BJ (cell line): Measurements from ENCODE around the gene NUTM2D. TPM values are rescaled to one million over a fixed set of nuclear protein-coding genes. Genes with fewer than 3 reads are reported as not detected.
A peak's percentile ranks its signal among the peaks of the same experiment; 100 is the strongest.
"Not testable (repeated sequence)": the region's sequence is repeated elsewhere in the genome, so short reads cannot be mapped to it uniquely, and the experiment has no call there.

Experiments
- CTCF ChIA-PET: fragments of 350-600 bp; formaldehyde crosslinking; extraction: SDS; loops from one replicate; lab custom pipeline; 2021; ENCODE audit warnings: antibody characterized with exemption, inconsistent platforms; lab: Yijun Ruan, JAX
- POLR2A ChIA-PET: fragments of 300-600 bp; sonication (Branson Sonifier 250); formaldehyde crosslinking; extraction: SDS; loops from one replicate; lab custom pipeline; 2021; ENCODE audit warnings: antibody characterized with exemption; lab: Charles Lee
- DNase-seq: peaks from one replicate; pipeline ENCODE4 v3.0.0-alpha.2; 2011; ENCODE audit warnings: low read depth
- H3K27me3 ChIP-seq: 2 replicates; pipeline ENCODE4 v1.6.0; 2011; ENCODE audit warnings: low read length; ENCODE audit not compliant: control insufficient read depth, insufficient read depth
- H3K36me3 ChIP-seq: 2 replicates; pipeline ENCODE4 v1.5.1; 2011; ENCODE audit warnings: low read length; ENCODE audit not compliant: control insufficient read depth, insufficient read depth
- H3K4me3 ChIP-seq: 2 replicates; pipeline ENCODE4 v1.5.1; 2011; ENCODE audit warnings: low read depth, mild to moderate bottlenecking, control low read depth, low read length
- polyA minus RNA-seq: library from RNA; depleted of rRNA, polyadenylated mRNA; stranded (reverse); fragments of >200 nt; gene quantifications from 2 replicates; pipeline ENCODE4 v1.2.3, GENCODE V29; 2011; rRNA and poly(A)+ RNA removed
- polyA plus RNA-seq: library from polyadenylated mRNA; depleted of rRNA; stranded (reverse); fragments of >200 nt; gene quantifications from 2 replicates; pipeline ENCODE4 v1.2.3, GENCODE V29; 2011; rRNA removed

The NUTM2D gene, protein sequence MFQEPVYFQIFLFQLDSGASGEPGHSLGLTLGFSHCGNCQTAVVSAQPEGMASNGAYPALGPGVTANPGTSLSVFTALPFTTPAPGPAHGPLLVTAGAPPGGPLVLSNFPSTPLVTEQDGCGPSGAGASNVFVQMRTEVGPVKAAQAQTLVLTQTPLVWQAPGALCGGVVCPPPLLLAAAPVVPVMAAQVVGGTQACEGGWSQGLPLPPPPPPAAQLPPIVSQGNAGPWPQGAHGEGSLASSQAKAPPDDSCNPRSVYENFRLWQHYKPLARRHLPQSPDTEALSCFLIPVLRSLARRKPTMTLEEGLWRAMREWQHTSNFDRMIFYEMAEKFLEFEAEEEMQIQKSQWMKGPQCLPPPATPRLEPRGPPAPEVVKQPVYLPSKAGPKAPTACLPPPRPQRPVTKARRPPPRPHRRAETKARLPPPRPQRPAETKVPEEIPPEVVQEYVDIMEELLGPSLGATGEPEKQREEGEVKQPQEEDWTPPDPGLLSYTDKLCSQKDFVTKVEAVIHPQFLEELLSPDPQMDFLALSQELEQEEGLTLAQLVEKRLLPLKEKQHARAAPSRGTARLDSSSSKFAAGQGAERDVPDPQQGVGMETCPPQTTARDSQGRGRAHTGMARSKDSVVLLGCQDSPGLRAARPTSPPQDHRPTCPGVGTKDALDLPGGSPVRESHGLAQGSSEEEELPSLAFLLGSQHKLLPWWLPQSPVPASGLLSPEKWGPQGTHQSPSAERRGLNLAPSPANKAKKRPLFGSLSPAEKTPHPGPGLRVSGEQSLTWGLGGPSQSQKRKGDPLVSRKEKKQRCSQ
- polyA plus RNA-seq, result 2.1 and 2.8 TPM in 2 replicates
- polyA minus RNA-seq, result 1.0 and 1.9 TPM in 2 replicates

DNA sequence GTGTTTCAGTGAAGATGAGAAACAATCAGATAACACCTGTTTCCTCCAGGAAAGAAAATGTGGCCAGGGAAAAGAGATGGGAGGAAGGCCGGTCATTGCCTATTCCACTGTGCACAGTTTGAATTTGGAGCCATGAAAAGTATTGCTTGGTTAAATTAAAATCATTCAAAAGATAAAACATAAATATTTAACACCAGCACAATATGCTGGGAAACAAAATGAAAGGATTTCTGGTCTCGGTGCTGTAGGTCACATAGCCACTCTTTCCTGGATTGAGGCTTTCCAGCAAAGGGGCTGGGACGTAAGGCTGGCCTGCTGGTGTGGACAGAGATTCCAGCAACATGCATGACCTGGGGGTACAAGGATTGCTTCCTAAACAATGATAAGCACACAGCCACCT is at the start of gene NUTM2D:
NUTM2D (plus strand) TSS at position 301 of the 400 bp plus-strand sequence. CDS start 522 bp downstream, outside the sequence.
- DNase-seq, H3K4me3 ChIP-seq, CTCF ChIA-PET, POLR2A ChIA-PET, H3K27me3 ChIP-seq, H3K36me3 ChIP-seq: not testable (repeated sequence)

DNA sequence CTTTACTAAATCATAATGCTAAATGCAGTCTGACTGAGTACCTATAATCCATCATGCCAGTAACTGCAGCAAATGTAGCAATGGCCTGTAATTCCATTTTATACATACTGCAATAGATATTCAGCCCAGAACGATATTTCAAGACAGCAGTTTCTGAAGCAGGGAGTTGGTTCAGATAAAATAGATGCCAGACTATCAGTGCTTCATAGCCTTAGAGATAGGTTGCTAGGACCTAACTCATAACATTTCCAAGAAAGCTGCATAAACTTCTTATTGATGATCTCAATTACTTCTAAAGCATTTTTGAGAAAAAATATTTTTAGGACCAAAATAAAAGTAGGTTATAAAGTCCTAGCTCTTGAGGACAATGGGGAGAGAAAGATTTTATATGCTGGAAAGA is 48.8 kb upstream of the NUTM2D start:
- H3K4me3 ChIP-seq, H3K36me3 ChIP-seq, DNase-seq, POLR2A ChIA-PET, CTCF ChIA-PET, H3K27me3 ChIP-seq: not testable (repeated sequence)

DNA sequence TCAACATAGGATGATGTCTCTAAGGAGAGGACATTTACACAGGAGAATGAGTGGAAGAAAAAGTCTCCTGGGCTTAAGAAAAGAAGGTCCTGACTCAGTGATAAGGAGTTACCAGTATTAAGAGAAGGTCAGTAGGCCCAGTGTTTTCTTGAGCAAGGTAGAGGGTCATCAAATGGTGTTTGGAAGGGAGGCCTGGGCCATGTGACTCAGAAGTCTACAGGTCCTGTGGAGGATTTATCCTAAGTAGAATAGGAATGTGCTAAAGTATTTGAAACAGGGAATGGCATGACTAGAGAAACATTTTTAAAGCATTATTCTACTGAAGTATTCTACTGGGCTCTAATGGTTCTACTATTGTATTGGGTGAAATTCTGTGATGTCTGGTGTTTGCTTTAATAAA is 47.9 kb upstream of the NUTM2D start:
- H3K36me3 ChIP-seq, POLR2A ChIA-PET, DNase-seq, H3K4me3 ChIP-seq, H3K27me3 ChIP-seq, CTCF ChIA-PET: not testable (repeated sequence)

DNA sequence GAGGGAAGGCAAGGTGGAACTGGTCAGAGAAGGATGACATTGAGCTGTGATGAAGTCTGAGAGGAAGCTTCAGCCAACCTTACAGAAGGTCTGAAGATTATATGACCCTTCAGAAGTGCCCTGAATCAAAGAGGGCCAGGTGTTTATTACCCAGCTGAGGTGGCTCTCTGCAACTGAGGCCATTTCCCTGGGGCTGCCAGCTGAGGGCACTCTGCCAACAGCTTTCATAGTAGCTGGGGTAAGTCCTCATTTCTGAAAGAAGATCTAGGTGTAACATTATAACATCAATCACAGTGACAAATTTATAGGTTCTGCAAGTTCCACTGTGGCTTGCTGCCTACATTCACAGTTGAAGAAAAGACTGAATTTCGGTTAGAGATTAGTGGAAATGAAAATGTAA is 46.0 kb upstream of the NUTM2D start:
- H3K4me3 ChIP-seq, CTCF ChIA-PET, POLR2A ChIA-PET: not testable (repeated sequence)

DNA sequence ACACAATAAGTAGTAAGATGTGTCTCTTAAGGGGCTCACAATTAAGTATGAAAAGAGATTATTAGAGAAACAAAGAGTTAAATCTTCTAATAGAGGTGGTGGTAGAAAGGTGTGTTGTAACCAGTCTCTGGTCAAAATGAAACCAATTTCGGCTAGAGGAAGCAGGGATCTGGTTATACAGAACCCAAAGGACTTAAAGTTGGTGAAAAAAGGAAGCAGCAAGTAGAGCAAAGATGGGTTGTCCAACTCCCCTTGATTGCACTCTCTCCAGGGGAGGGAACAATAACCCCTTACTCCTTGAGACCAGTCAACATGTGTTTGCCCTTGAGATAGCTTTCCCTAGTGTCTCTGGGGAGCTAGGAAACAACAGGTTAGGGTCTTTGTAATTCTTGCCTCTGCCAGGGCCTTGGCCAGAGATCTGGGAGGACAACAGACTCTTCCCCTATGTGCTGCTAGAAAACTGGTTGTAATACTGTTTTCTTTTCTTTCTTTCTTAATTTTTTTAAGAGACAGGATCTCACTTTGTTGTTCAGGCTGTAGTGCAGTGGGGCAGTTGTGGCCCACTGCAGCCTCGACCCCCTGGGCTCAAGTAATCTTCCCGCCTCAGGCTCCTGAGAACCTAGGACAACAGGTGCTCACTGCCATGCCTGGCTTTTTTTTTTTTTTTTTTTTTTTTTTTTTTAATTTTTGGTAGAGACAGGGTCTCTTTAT is 43.7 kb upstream of the NUTM2D start:
- CTCF ChIA-PET, result interaction anchor here (0.6 kb wide), 1 partner anchor 414 kb away, joined by 3 read pairs; no protein-coding TSS in a partner anchor
- POLR2A ChIA-PET, DNase-seq, H3K27me3 ChIP-seq, H3K36me3 ChIP-seq, H3K4me3 ChIP-seq: not testable (repeated sequence)

More for the DNA sequence above, 46.0 kb upstream of the NUTM2D start:
- not testable (repeated sequence) for H3K36me3 ChIP-seq, DNase-seq, H3K27me3 ChIP-seq

DNA sequence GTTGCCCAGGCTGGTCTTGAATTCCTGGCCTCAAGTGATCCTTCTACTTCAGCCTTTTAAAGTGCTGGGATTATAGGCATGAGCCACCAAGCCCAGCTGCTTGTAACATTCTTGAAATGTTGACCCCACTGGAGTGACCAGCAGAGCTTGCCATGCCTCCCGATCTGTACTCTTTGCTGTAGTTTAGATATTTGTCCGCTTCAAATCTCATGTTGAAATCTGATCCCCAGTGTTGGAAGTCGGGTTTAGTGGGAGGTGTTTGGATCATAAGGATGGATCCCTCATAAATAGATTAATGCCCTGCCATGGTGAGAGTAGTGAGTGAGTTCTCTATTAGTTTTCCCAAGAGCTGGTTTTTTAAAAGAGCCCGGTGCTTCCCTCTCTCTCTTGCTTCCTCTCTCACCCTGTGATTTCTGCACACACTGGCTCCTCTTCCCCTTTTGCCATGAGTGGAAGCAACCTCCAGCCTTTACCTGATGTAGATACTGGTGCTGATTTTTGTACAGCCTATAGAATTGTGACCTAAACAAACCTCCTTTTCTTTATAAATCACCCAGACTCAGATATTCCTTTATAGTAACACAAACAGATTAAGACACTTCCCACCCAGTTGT is 43.1 kb upstream of the NUTM2D start:
- H3K27me3 ChIP-seq, DNase-seq, POLR2A ChIA-PET, H3K4me3 ChIP-seq, H3K36me3 ChIP-seq: not testable (repeated sequence)
- CTCF ChIA-PET, result interaction anchor here (0.6 kb wide), 1 partner anchor 413 kb away, joined by 3 read pairs; no protein-coding TSS in a partner anchor

DNA sequence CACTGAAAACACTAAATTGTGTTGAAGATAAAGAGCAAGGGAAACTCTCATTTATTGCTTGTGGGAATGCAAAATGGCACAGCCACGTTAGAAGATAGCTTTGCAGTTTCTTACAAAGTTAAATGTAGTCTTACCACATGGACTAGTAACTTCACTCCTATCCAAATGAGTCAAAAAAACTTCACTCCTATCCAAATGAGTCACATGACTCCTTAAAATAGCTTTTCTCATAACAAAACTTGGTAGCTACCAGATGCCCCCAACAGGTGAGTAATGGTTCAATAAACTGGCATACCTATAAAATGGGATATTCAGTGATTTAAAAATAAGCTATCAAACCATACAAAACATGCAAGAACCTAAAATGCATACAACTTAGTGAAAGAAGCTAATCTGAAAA is 36.0 kb upstream of the NUTM2D start:
- H3K36me3 ChIP-seq, H3K27me3 ChIP-seq, DNase-seq, H3K4me3 ChIP-seq, CTCF ChIA-PET, POLR2A ChIA-PET: not testable (repeated sequence)

DNA sequence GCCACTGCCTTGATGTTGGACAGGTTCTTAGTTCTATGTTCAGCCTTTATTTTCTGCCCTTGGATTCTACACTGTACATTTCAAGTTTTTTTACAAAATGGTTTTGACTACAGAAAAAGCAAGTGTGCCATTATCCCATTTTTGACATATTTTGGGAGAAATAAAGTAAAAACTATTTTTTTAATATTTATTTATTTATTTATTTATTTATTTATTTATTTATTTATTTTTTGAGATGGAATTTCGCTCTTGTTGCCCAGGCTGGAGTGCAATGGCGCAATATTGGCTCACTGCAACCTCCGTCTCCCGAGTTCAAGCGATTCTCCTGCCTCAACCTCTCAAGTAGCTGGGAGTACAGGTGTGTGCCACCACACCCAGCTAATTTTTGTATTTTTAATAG is 33.0 kb upstream of the NUTM2D start:
- CTCF ChIA-PET, DNase-seq, H3K4me3 ChIP-seq, H3K27me3 ChIP-seq, H3K36me3 ChIP-seq, POLR2A ChIA-PET: not testable (repeated sequence)

DNA sequence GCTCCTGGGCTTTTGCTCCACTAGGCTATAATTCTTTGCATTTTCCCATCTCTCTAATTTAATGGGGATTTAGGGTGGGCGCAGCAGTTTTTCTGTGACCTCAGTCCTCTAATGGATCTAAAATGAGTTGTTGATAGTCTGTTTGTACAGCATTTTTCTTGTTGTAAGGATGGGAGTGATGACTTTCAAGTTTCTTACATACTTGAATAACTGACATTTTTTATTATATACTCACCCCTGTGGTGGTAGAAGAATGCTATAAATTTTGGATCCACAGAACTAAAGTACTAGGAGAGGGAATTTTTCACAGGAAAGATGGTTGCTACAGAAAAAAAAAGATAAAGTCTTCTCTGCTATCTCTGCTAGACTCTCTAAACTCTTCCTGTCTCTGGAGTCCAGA is 29.6 kb upstream of the NUTM2D start:
- POLR2A ChIA-PET, CTCF ChIA-PET, H3K27me3 ChIP-seq, H3K36me3 ChIP-seq, H3K4me3 ChIP-seq: not testable (repeated sequence)
- peak; percentile 13 for DNase-seq

DNA sequence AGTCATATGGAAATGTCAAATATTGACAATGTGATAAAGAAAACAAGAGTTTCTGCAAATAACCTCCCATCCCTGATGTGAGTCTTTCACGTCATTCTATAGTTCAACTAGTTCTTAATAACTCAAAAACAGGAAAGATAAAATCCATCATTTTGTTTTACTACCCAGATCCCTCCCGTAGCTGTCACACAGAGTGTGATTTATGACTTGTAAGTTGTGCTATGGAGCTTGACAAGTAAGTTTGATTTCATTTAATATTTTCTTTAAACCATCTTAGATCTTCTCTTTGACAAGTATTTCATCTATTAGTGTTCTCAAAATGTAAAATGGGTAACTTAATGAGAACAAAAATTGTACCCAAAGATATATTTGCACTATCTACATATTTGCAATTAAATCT is 28.4 kb upstream of the NUTM2D start:
- H3K4me3 ChIP-seq, CTCF ChIA-PET, POLR2A ChIA-PET, H3K36me3 ChIP-seq, DNase-seq, H3K27me3 ChIP-seq: not testable (repeated sequence)

DNA sequence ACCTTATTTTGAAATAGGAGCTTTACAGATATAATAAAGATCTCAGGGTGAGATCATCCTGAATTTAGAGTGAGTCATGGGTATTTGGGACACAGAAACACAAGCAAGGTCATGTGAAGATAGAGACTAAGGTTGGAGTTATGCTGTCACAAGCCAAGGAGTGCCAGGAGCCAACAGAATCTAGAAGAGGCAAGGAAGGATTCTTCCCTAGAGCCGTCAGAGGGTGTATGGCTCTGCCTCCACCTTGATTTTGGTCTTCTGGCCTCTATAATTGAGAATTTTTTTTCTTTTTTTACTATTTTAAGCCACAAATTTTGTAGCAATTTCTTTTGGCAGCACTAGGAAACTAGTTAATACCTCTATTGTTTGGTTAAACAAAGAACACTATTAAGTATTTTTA is 24.9 kb upstream of the NUTM2D start:
- H3K27me3 ChIP-seq, H3K4me3 ChIP-seq, DNase-seq, H3K36me3 ChIP-seq, CTCF ChIA-PET, POLR2A ChIA-PET: not testable (repeated sequence)

DNA sequence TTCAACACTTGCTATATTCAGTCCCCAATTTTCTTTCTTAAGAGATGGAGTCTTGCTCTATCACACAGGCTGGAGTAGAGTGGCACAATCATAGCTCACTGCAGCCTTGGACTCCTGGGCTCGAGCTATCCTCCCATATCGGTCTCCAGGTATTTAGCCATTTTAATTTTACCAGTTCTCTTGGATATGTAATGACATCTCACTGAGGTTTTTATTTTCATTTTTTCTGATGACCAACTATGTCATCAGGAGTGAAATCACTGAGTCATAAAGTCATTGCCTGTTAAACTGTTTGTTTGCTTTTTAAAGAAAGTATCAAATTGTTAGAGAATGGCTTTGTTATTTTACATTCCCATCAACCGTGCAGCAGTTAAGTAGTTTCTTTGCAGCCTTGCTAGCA is 17.1 kb upstream of the NUTM2D start:
- not testable (repeated sequence) for H3K36me3 ChIP-seq

More for the DNA sequence above, 17.1 kb upstream of the NUTM2D start:
- POLR2A ChIA-PET, CTCF ChIA-PET, H3K4me3 ChIP-seq, DNase-seq, H3K27me3 ChIP-seq: not testable (repeated sequence)
